Urinary bladder (tissue), 4 donors: ENCODE measurements around the gene CALB2. TPM values are rescaled to one million over a fixed set of nuclear protein-coding genes. Genes with fewer than 3 reads are reported as not detected.

ENCODE experiments used
- DNase-seq: peaks from one replicate; pipeline ENCODE4 v3.0.0-alpha.2; 2015; ENCODE audit errors: extremely low spot score
- H3K27ac ChIP-seq: one replicate; pipeline ENCODE4 v1.5.1; 2013; ENCODE audit warnings: low read depth, mild to moderate bottlenecking, moderate library complexity
- H3K36me3 ChIP-seq: one replicate; pipeline ENCODE4 v1.6.1; 2013; ENCODE audit warnings: mild to moderate bottlenecking, moderate library complexity; ENCODE audit not compliant: insufficient read depth
- H3K4me1 ChIP-seq: one replicate; pipeline ENCODE4 v1.6.1; 2013; ENCODE audit warnings: mild to moderate bottlenecking, moderate library complexity; ENCODE audit not compliant: insufficient read depth
- H3K4me3 ChIP-seq: one replicate; pipeline ENCODE4 v1.5.1; 2013; ENCODE audit warnings: low read depth, low read length
- WGBS: extraction: QIAGEN DNeasy Blood & Tissue Kit; methylation state at CpG from one replicate; pipeline ENCODE4 v1.1.7; 2013; 5-methylcytosine and 5-hydroxymethylcytosine counted together
- polyA plus RNA-seq: library from polyadenylated mRNA; stranded (reverse); fragments of 200-250 nt; gene quantifications from one replicate; pipeline ENCODE4 v1.2.3, GENCODE V29; 2013
- total RNA-seq: library from RNA; depleted of rRNA; stranded (reverse); fragments of >200 nt; gene quantifications from one replicate; pipeline ENCODE4 v1.2.3, GENCODE V29; 2014
- donor health status: healthy with polysubstance abuse.
- donor health status: healthy.

The CALB2 gene
- total and polyA plus RNA-seq, 2 donors, result 1.4 to 1.6 TPM

DNA sequence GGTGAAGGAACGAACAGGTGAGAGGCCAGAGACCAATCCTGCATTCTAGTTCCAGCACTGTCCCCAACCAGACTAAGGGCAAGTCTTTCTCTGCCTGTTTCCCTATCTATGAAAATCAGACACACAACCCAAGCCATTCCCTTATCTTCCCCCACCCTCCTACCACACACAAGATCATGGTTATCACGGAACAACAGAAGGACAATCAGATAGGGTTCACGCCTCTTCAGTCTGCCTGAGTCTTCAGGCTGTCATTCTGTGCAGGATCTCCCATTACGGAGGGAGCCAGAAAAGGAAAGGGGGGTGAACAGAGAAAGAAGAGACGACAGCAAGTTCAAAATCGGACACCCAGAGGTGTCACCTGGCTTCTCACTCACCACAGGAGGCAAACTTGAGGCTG, 72.2 kb downstream of the CALB2 start:
- Histone ChIP-seq H3K4me1 (no peaks in the 10 kb centered on the region), H3K4me3 (no peak overlapping the region), H3K36me3 (no peaks in the 10 kb centered on the region), H3K27ac (no peak overlapping the region)
- WGBS, result 75% methylated on average over 6 of the region's 6 CpGs
- no peak for DNase-seq

DNA sequence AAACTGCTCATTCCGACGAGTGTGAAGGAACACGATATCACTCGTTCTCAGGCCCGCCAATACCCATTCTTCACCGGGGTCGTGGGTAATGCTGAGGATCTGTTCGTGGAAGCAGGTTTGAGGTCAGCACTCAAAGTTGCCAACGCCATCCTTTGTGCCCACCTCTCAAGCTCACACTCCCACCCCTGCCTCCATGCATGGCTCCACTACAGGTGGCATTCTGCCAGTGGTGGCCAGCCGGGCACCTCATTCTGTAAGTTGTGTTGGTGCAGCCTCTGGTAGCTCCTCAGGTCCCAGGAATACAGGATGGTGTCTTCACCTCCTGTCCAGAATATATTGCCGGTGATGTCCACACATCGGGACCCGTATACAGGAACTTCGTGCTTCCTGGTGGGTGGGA, 72.7 kb downstream of the CALB2 start:
- Histone ChIP-seq H3K4me3 (no peak overlapping the region), H3K27ac (no peak overlapping the region), H3K36me3 (no peaks in the 10 kb centered on the region), H3K4me1 (no peaks in the 10 kb centered on the region)
- DNase-seq, result no peak
- 89% methylated on average over 14 of the region's 14 CpGs for WGBS

DNA sequence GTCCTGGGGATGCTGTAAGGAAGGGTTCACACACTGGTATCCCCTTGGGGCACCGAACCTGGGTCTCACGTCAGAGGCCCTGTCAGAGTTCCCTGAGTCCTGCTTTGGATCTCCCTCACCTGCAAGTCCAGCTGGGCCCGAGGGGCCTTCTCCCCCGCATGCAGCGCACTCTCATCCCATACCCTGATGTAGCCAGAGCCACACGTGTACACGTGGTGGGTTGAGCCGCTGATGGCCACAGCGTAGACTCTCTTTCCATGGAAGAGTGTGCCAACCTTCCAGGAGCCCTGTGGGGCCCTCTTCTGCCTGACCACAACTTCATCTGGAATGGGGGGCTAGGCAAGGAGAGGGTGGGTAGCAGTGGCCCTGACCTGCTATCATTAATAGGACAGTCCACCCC, 73.5 kb downstream of the CALB2 start:
- WGBS, result 92% methylated on average over 9 of the region's 9 CpGs
- Histone ChIP-seq H3K4me1 (no peaks in the 10 kb centered on the region), H3K36me3 (no peaks in the 10 kb centered on the region), H3K4me3 (no peak overlapping the region), H3K27ac (no peak overlapping the region)
- DNase-seq, result no peak

GRCh38 chr16:71432906-71433305, 74.4 kb downstream of the CALB2 start:
- no peak overlapping the region for H3K27ac ChIP-seq
- 79% methylated on average over 6 of the region's 6 CpGs for WGBS
- DNase-seq, result no peak

DNA sequence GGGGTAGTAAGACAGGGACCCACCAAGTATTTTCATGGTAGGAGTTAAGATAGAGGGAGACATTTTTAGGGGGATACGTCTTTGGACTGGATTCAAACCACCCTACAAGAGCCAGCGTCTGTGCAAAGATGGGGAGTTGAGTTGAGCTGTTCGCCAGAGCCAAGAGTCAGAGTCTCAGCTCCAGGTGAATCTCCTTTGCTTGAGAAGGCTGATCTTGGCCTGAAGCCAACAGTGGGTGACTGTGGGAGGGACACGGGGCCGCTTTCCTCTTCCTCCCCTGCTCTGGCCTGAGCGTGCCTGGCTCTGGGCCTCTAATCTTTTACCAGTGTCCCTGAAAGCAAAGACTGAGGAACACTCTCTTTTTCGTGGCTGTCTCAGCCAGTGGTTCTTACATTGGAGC, 78.0 kb downstream of the CALB2 start:
- Histone ChIP-seq H3K4me1 (no peaks in the 10 kb centered on the region), H3K4me3 (no peak overlapping the region), H3K27ac (no peak overlapping the region), H3K36me3 (no peaks in the 10 kb centered on the region)
- DNase-seq, result no peak
- 77% methylated on average over 7 of the region's 7 CpGs for whole genome bisulfite sequencing

More at GRCh38 chr16:71432906-71433305, 74.4 kb downstream of the CALB2 start:
- no peaks in the 10 kb centered on the region for H3K36me3 ChIP-seq
- H3K4me1 ChIP-seq, result no peaks in the 10 kb centered on the region
- no peak overlapping the region for H3K4me3 ChIP-seq

DNA sequence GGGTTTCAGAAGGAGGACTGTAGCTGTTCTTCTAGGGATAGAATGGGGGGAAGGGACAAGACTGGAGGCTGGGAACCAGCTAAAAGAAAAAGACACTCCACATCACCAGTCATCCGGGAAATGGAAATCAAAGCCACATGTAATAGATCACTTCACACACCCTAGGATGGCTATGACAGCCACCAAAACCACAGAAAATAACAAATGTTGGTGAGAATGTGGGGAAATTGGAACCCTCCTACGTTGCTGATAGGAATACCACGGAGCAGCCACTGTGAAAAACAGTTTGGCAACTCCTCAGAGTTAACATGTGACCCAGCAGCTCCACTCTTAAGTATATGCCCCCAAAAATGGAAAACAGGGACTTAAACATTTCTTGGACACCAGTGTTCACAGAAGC, 81.0 kb downstream of the CALB2 start:
- DNase-seq, result no peak
- H3K4me1 ChIP-seq, result no peaks in the 10 kb centered on the region
- no peak overlapping the region for H3K4me3 ChIP-seq
- no peak overlapping the region for H3K27ac ChIP-seq
- H3K36me3 ChIP-seq, result no peaks in the 10 kb centered on the region
- WGBS, result 39% methylated on average over 3 of the region's 3 CpGs

Other genes starting within 250 kb of the CALB2 start
- 6.8 TPM for gene HYDIN, start 128.0 kb upstream of the CALB2 start, total RNA-seq
- gene HYDIN, start 128.0 kb upstream of the CALB2 start, polyA plus RNA-seq, result 0.15 TPM
- gene CMTR2, start 69.3 kb upstream of the CALB2 start, total RNA-seq, result 57.1 TPM
- 8.6 TPM for gene CMTR2, start 69.3 kb upstream of the CALB2 start, polyA plus RNA-seq
- not detected for gene TLE7, start 83.3 kb downstream of the CALB2 start, total RNA-seq
- not detected for gene TLE7, start 83.3 kb downstream of the CALB2 start, polyA plus RNA-seq
- gene ZNF23, start 103.5 kb downstream of the CALB2 start, total RNA-seq, result 14.3 TPM
- gene ZNF23, start 103.5 kb downstream of the CALB2 start, polyA plus RNA-seq, result 8.8 TPM
- gene ZNF19, start 130.6 kb downstream of the CALB2 start, total RNA-seq, result 6.0 TPM
- gene ZNF19, start 130.6 kb downstream of the CALB2 start, polyA plus RNA-seq, result 3.1 TPM
- gene CHST4, start 167.7 kb downstream of the CALB2 start, total RNA-seq, result not detected
- not detected for gene CHST4, start 167.7 kb downstream of the CALB2 start, polyA plus RNA-seq
- gene TAT, start 218.4 kb downstream of the CALB2 start, total RNA-seq, result not detected
- gene TAT, start 218.4 kb downstream of the CALB2 start, polyA plus RNA-seq, result 0.20 TPM